Fibroblast of skin of back (primary cell): Measurements from ENCODE around the gene DCC.
"Not testable (repeated sequence)": the region's sequence is repeated elsewhere in the genome, so short reads cannot be mapped to it uniquely, and the experiment has no call there.

Source experiments
- DNase-seq: peaks from one replicate; pipeline ENCODE4 v3.0.0-alpha.2; 2013

The DCC gene

DNA sequence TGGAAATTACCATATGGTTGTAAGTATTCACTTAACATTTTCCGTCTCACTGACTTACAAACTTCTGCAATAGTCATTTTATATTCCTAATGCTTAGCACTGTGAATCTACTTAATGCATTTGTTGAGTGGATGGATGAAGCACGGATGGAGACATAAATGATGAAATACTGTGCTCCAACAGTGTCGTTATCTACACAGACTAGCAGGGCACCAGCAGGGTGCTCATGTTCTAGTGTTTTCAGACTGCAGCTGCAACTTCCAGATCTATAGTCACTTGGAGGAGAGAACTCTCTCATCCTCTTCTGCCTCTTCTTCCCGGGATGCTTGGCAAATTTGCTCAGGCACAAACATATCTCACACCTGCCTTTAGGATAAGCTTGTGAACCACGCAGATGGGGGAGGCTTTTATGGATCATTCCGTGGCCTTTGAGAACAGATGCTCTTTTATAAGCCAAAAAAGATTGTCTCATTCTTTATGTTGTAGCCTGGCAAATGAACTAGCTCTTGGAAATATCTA, 1086.7 kb downstream of the DCC start:
- no peak for DNase-seq

DNA sequence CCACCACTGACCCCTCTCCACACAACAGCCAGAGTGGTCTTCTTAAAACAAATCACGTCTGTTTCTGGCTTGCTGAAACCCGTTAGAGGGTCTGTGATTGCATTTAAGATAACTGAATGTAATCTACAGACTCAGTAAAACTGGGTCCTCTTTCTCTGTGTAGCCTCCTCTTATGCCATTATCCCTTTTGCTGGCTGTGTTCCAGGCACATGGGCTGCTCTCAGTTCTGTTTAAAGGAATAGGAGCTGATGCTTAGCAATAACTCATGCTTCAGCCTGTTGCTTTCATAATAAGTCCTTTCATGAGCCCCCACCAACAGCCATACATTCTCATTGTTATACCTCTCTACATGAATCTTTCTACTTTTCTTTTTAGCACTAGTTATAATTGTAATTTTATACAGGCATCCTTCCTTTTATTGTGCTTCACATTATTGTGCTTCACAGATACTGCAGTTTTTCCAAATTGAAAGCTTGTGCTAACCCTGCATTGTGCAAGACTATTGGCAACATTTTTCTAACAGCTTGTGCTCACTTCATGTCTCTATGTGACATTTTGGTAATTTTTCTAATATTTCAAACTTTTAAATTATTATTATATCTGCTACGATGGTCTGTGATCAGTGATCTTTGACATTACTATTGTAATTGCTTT, 1101.9 kb downstream of the DCC start:
- DNase-seq, result no peak

DNA sequence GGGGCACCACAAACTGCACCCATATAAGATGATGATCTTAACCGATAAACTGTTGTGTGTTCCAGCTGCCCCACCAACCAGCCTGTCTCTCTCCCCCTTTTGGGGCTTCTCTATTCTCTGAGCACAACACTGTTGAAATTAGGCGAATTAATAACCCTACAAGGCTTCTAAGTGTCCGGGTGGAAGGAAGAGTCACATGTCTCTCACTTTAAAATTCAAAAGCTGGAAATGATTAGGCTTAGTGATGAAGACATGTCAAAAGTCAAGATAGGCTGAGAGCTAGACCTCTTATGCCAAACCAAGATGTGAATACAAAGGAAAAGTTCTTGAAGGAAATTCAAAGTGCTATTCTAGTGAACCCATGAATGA, 1102.4 kb downstream of the DCC start:
- DNase-seq, result no peak

DNA sequence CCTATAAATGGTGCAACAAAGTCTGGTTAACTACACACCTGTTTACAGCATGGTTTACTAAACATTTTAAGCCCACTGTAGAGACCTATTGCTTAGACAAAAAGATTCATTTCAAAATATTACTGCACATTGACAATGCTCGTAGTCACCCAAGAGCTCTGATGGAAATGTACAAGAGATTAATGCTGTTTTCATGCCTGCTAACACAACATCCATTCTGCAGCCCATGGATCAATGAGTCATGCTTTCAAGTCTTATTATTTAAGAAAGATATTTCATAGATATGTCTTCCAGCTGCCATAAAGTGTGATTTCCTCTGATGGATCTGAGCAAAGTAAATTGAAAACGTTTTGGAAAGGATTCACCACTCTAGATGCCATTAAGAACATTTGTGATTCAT, 1103.3 kb downstream of the DCC start:
- peak; percentile 32 for DNase-seq

DNA sequence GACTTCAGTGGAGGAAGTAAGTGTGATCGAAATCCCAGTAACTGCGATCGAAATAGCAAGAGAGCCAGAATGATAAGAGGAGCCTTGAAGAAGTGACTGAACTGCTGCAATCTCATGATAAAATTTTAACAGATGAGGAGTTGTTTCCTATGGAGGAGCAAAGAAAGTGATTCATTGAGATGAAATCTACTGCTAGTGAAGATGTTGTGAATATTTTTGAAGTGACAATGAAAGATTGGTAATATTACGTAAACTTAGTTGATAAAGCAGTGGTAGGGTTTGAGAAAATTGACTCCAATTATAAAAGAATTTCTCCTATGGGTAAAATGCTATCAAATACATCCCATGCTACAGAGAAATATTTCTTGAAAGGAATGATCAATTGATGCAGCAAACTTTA, 1103.8 kb downstream of the DCC start:
- peak; percentile 54 for DNase-seq

DNA sequence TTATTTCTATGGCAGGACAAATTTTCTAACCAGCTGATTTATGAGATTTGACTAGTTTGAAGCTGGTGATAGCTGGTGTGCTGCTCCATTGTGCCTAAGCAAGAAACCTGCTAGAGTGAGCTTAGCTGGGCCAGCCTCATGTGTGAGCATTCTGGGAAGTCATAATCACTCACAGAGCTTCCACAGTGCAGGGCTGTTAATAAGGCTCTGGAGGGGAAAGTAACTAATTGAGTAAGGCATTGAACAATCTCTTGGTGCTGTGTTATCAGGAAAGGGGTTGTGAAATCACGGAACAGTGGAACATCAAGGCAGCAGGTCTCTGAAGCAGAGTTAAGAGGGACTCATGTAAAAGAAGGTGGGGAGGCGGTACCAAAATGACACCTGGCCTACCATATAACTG, 1111.9 kb downstream of the DCC start:
- no peak for DNase-seq

DNA sequence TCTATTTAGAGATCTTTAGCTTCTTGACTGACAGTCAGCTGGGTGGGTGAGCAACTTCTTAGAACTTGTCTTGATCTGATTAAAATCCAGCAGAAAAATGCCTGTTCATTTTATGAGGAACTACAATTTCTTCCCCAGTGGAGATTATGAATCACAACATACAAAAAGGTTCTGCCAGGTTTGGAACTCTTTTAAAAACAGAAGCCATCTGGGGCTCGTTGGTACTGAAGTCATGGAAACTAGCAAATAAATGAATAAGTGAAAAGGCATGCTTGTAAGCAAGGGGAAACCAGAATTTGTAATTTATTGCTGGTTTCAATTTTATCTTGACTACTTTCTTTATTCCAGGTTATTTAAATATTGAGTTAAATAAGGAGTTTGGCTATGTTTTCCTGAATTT, 1117.1 kb downstream of the DCC start:
- DNase-seq, result peak; percentile 67

DNA sequence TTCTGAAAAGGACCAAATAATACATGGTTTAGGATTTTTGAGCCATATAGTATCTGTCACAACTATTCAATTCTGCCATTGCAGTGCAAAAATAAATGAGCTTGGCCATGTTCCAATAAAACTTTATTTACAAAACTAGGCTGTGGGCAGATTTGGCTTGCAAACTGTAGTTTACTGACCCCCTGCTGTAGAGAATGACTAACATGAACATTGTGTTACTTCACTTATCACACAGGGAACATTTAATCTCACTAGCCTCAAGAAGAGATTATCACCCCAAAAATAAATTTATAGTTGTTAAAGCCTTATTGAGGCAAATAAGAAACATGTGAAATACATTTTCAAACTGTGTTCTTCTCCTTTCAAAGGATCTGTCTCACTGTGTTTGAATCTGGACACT, 1118.3 kb downstream of the DCC start:
- DNase-seq, result no peak

DNA sequence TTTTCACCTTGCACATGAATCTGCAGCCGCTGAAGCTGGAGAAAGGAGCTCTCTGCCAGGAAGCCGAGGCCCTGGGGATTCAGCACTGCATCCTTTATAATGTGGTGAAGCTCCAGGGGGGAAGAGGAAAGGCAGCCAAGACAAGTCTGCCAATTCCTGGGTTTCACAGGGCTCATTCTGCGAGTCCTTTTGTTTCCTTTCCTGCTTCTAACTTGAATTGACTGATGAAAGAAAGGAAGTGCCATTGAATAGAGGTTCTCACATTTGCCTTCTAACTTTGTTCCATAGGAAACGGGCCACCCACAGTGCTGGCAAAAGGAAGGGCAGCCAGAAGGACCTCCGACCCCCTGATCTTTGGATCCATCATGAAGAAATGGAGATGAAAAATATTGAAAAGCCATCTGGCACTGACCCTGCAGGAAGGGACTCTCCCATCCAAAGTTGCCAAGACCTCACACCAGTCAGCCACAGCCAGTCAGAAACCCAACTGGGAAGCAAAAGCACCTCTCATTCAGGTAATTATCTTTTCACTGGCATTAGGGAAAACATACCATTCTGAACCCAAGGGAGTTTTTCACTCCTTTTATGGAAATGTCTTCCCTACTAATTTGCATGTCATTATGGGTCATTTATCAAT, 1119.1 kb downstream of the DCC start:
- DNase-seq, result peak; percentile 62

DNA sequence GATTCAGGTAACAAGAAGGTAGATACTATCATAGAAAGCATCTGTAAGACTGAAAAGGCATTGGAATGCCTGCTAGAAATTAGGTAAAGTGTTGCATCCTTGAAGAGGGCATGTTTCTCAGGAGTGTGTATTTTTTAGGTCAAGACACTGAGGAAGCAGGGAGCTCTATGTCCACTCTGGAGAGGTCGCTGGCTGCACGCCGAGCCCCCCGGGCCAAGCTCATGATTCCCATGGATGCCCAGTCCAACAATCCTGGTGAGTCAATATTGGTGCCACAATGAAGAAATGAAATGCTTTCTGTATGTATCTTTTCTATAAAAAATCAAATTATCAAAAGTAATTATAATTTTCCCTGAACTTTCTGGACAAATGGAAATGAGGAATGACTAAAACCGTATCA, 1127.8 kb downstream of the DCC start:
- no peak for DNase-seq

DNA sequence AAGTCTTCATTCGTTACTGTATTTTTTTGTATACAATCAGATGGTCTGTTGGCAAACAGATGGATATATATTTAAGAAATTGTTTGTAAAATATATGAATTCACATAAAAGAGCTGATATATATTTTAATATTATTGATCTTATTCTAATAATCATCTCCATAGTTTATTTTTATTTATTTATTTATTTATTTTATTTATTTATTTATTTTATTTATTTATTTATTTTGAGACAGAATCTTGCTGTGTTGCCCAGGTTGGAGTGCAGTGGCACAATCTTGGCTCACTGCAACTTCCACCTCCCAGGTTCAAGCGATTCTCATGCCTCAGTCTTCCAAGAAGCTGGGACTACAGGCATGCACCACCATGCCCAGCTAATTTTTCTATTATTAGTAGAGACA, 1128.2 kb downstream of the DCC start:
- not testable (repeated sequence) for DNase-seq

DNA sequence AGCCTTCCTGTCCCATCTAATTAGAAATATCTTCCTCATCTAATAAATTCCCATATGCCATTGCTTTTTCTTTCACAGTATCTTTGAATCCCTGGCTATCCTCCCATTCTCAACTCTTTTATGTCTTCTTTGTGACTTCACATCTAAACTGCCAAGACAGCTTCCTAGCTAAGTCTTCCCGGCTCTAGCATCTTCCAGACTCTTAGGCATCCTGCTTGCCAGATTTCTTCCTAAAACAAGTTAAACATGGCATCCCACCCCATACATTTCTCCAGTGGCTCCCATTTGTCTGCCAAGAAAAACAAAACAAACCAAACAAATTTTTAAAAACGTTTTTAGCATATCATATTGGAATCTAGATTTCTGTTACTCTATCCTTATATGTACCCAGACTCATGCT, 1132.5 kb downstream of the DCC start:
- DNase-seq, result no peak

DNA sequence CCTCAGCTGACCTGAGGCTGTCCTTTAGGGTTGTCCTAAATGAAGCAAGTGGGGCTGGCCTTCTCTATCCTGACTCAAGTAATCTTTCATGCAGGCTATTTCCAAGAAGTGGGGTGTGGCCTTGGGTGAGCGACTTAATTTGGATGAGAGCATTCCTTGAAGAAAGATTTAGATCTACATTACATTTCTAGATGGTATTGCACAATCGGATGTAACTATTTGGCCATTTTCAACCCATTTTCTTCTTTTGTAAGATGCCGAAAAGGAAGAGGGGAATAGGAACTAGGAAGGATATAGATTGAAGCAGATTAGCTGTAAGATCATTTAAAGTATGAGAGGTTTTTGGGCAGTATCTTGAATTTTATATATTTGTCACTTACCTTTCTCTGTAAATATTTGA, 1138.2 kb downstream of the DCC start:
- DNase-seq, result no peak

DNA sequence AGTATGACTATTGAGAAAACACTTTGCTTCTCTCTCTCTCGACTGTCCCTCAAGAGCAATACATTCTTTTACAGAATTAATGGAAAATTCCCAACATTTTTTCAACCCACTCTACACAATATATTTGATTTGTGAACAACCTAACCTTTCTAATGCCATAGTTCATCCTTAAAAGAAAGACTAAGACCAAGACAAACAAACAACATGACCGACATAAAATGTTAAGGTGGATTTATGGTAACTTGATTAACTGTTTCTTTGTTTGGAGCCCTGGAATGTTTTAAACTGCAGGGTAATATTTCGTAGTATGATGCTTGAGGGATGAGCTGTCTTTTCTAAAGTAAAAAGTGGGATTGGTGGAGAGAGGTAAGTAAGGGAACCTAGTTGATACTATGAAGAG, 1146.3 kb downstream of the DCC start:
- no peak for DNase-seq

DNA sequence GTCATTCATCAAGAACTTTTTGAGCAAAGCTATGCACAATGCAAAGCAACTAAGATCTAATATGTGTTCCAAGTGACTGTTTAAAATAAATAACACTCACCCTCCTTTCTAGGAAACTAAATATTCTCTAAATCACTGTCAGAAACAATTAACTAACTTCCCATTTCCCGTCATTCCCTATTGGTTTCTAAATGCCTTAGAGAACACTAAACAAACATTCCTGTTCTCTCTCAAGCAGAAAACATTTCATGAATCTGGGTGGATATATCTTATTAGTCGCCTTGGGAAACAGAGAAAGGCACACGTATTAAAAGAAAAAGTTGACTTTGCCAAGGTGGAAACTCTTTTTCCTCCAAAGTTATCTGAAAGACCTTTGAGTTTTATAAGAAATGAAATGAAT, 1149.3 kb downstream of the DCC start:
- DNase-seq, result peak; percentile 56

DNA sequence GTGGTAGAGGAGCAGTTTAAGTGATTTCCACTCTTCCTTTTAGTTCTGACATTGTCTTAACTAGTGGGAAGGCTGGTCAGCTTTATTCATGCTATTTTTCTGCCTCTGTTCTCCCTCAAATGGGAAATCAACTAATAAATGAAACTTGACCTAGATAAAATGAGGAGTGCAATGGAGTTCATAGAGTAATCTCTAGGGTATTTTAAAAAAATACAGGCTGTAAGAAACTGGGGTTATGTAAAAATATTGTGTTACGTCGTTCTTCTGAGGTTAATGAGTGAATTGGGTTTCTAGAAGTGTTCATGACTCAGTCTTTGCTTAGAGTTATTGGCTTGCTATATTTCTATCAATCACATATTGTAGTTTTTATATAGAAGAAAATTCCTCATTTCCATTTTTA, 1150.0 kb downstream of the DCC start:
- DNase-seq, result no peak

DNA sequence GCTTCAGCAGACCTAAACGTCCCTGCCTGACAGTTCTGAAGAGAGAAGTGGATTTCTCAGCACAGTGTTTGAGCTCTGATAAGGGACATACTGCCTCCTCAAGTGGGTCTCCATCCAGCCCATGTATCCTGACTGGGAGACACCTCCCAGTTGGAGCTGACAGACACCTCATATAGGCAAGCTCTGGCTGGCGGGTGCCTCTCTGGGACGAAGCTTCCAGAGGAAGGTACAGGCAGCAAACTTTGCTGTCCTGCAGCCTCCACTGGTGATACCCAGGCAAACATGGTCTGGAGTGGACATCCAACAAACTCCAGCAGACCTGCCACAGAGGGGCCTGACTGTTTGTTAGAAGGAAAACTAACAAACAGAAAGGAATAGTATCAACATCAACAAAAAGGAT, 1156.0 kb downstream of the DCC start:
- no peak for DNase-seq

DNA sequence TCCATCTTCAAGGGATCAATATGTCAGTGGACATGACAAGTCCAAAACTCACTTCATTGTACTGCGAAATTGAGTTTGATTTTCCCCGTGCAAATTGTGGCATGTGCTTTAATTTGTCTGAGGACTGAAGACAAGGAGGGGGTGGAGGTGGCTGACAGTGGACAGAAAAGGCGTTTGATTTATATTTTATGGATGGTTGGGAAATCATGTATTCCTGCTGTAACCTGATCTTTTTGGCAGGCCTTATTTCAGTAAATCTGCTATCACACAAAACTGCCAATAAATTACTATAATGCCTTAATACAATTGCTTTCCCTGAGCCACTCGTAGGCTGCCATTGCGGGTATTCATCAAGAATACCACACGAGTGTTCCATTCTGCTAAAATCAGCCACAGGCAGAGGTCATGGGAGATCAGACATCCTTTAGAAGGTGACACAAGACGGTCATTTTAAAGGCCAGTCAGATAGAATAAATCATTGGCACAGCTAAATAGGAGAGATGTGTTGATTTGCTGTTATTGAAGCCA, 1164.0 kb downstream of the DCC start:
- DNase-seq, result no peak

DNA sequence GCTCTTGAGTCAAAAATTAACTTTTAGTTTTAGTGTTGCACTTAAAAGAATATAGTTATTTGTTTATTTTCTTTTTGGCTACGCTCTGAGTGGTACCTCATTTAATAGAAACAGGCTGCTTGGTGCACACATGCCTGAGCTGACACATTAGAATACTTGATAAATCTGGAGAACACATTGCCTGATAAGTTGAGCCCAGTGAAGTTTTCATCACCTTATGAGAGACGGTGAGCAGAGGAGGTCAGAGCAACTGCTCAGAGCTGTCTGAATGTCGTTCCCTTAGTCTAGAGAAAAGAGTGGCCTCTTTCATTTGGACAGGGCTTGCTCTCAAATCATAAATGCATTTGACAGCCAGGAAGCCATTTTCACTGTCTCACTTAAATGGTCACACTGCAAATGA, 1168.5 kb downstream of the DCC start:
- no peak for DNase-seq

DNA sequence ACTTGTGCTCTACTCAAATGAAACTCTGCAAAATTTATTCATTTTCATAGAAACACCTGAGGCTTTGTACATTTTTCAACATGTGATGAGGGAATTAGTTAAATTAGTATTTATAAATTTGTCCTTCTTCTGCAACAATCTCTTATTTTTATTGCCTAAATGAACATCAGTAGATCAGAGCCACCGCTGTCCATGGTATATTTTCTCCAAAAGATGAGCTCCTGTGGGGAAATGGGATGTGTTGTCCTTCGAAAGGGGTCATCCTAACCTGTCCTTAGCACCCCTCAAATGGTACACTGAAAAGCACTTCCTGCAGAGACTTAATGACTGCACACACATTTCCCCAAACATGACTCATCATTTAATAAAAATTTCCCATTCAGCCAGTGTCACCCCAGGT, 1169.9 kb downstream of the DCC start:
- DNase-seq, result no peak

DNA sequence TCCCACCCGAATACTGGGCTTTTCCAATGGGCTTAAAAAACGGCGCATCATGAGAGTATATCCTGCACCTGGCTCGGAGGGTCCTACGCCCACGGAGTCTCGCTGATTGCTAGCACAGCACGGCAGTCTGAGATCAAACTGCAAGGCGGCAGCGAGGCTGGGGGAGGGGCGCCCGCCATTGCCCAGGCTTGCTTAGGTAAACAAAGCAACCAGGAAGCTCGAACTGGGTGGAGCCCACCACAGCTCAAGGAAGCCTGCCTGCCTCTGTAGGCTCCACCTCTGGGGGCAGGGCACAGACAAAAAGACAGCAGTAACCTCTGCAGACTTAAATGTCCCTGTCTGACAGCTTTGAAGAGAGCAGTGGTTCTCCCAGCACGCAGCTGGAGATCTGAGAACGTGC, 1171.7 kb downstream of the DCC start:
- DNase-seq, result not testable (repeated sequence)

DNA sequence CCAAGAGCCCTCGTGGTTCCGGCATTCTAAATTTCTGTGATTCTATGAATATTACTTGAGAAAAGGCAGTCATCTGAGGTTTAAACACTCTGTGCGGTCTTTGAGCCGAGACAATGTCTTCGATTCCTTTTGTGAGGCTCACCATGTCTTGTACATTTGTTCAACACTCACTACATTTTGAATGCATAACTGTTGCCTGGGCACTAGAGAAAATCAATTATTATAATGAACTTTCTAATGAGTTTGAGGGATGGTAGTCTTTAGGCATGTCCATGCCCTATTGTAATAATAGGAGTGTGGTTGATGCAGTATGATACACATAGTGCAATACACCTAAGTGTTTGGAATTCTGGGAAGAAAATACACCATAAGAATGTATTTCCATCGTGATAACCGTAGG, 1181.1 kb downstream of the DCC start:
- DNase-seq, result no peak

DNA sequence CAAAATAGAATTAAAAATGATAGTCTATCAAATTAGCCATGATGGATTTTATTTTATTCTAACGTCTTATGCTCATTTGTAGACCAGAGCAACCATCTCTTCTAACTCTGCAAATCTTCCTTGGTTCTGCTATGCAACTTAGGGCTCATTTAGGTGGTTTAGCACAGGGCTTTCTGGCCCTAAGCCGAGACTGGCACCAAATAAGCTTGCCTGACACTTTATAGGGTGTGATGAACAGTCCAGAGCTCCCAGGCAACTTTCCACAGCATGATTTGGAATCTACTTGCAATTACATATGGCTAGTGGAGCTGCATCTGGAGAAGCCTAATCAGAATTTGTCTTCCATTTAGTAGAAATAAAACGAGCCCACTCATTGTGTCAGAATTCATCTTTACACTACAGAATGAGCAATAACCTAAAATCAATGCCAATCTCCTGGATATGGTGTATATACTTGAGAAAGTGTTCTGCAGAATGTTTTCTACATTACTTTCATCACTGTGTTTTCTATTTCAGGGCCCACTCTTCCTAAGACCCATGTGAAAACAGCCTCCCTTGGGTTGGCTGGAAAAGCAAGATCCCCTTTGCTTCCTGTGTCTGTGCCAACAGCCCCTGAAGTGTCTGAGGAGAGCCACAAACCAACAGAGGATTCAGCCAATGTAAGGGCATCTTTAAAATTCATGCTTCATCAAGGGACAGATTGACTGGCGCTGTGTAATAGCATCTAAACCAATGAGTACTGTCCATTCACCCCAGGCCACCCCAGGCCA, 1186.3 kb downstream of the DCC start:
- no peak for DNase-seq

DNA sequence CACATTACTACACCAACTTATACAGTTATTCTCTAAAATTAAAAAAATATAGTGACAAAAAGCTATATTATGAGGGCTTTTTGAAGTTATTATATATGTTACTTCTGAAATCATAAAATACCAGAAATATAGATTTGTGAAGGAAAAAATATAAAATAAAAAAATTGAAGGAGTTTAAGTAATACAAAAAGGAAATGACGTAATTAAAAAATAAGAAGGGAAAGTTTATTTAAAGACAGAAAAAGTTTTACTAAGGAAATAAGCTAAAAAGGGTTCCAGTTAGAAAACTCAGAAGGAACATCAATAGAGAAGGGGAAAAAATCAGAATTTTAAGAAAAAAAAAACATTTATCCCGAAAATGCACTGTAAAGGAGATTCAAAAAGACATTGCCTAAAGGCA, 1187.4 kb downstream of the DCC start:
- no peak for DNase-seq
